ENCODE results near the gene PIGU. TPM values are rescaled to one million over a fixed set of nuclear protein-coding genes. Genes with fewer than 3 reads are reported as not detected.

Gene PIGU
- total and polyA plus RNA-seq, 2 of the 13 experiments (the other 11 are each of a cell fraction or from before 2014, with no cell fraction given): 45.5 to 231 TPM

DNA sequence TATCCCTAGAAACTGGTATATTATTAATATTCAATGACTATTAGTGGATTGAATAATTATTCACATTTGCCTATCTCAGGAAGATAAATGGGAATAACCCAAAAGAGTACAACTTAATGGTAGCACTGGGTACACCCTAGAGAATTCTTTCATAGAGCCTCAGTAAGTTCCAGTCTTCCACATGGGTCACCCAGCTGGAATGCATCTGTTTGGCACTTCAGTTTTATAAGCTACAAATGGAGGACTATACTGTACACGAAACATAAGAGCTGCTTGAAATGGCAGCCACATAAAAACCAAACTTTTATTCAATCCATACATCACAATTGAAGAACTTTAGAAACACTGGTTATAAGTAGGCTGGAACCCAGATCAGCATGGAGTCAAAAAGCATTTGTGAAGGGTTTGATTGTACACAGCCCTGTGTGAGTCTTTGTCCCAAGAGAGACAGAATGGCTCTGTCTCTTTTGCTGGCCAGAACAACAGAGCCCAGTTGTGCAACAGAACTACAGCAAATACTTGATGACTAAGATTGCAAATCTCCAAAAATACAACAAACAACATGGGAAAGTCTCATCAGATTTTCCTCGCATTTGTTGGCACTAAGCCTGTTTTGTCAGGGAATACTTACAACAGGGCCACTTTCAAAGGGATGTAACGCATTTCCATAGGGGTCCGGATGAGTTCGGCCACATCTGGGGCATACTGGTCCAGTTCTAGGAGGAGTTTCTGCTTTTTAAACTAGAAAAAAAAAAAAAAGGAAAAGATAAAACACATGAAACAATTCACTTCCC is 39.5 kb downstream of the PIGU start (continued):
- TF ChIP-seq GATAD1 (CRISPR knock-in tag; IDR thresholded peaks at IDR 0.05): peak; percentile 46; the same call in 1 of the 2 replicates
- TF ChIP-seq ZFX (CRISPR knock-in tag; IDR thresholded peaks at IDR 0.05; ENCODE audit: low read depth): no peak
- no peak for TF ChIP-seq MNT (IDR thresholded peaks at IDR 0.05)
- TF ChIP-seq GFI1 (CRISPR knock-in tag; IDR thresholded peaks at IDR 0.05; ENCODE audit: borderline replicate concordance): no peak
- TF ChIP-seq ZNF784 (CRISPR knock-in tag; IDR thresholded peaks at IDR 0.05; ENCODE audit: borderline replicate concordance): 0 out of 2 replicates have a peak, but pooled peaks have one; percentile 51
- peak; percentile 96 for TF ChIP-seq ZNF644 (CRISPR knock-in tag; IDR thresholded peaks at IDR 0.05; ENCODE audit: low read depth)
- no peak for TF ChIP-seq ZNF660 (CRISPR knock-in tag; IDR thresholded peaks at IDR 0.05; ENCODE audit: borderline replicate concordance, low read depth)
- TF ChIP-seq RBFOX2 (IDR thresholded peaks at IDR 0.05; ENCODE audit: low read depth, low read length): no peak
- TF ChIP-seq RFX3 (CRISPR knock-in tag; IDR thresholded peaks at IDR 0.05): no peak
- no peak for TF ChIP-seq NCOA1 (CRISPR knock-in tag; IDR thresholded peaks at IDR 0.05)
- TF ChIP-seq JUND (CRISPR knock-in tag; IDR thresholded peaks at IDR 0.05): no peak
- TF ChIP-seq REPIN1 (CRISPR knock-in tag; IDR thresholded peaks at IDR 0.05; ENCODE audit: borderline replicate concordance, low read depth): no peak
- no peak for TF ChIP-seq KAT7 (CRISPR knock-in tag; IDR thresholded peaks at IDR 0.05; ENCODE audit: borderline replicate concordance)
- TF ChIP-seq LBX2 (CRISPR knock-in tag; IDR thresholded peaks at IDR 0.05; ENCODE audit: borderline replicate concordance): no peak
- no peak for TF ChIP-seq MEF2D (CRISPR knock-in tag; IDR thresholded peaks at IDR 0.05)
- peak; percentile 69 for TF ChIP-seq THAP11 (CRISPR knock-in tag; IDR thresholded peaks at IDR 0.05)
- no peak for TF ChIP-seq ZNF432 (CRISPR knock-in tag; IDR thresholded peaks at IDR 0.05; ENCODE audit: borderline replicate concordance)
- no peak for TF ChIP-seq YEATS2 (CRISPR knock-in tag; IDR thresholded peaks at IDR 0.05; ENCODE audit: borderline replicate concordance)
- peak; percentile 55; the same call in 1 of the 2 replicates for TF ChIP-seq LCORL (IDR thresholded peaks at IDR 0.05)
- peak; percentile 59; the same call in 1 of the 2 replicates for TF ChIP-seq LCORL (CRISPR knock-in tag; IDR thresholded peaks at IDR 0.05)
- TF ChIP-seq, protein P1, sequence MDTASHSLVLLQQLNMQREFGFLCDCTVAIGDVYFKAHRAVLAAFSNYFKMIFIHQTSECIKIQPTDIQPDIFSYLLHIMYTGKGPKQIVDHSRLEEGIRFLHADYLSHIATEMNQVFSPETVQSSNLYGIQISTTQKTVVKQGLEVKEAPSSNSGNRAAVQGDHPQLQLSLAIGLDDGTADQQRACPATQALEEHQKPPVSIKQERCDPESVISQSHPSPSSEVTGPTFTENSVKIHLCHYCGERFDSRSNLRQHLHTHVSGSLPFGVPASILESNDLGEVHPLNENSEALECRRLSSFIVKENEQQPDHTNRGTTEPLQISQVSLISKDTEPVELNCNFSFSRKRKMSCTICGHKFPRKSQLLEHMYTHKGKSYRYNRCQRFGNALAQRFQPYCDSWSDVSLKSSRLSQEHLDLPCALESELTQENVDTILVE (CRISPR knock-in tag; IDR thresholded peaks at IDR 0.05): peak; percentile 73
- no peak for TF ChIP-seq NPAS2 (CRISPR knock-in tag; IDR thresholded peaks at IDR 0.05; ENCODE audit: borderline replicate concordance)
- TF ChIP-seq ZNF547 (CRISPR knock-in tag; IDR thresholded peaks at IDR 0.05): 0 out of 2 replicates have a peak, but pooled peaks have one; percentile 41
- no peak for TF ChIP-seq ZNF792 (CRISPR knock-in tag; IDR thresholded peaks at IDR 0.05)
- TF ChIP-seq CCAR2 (optimal IDR thresholded peaks at IDR 0.05; ENCODE audit: low read depth, low read length): no peak
- TF ChIP-seq MAFG (CRISPR knock-in tag; IDR thresholded peaks at IDR 0.05): no peak
- no peak for TF ChIP-seq ADNP (CRISPR knock-in tag; IDR thresholded peaks at IDR 0.05)
- TF ChIP-seq, protein P2, sequence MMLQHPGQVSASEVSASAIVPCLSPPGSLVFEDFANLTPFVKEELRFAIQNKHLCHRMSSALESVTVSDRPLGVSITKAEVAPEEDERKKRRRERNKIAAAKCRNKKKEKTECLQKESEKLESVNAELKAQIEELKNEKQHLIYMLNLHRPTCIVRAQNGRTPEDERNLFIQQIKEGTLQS (CRISPR knock-in tag; IDR thresholded peaks at IDR 0.05): 0 out of 2 replicates have a peak, but pooled peaks have one; percentile 17
- TF ChIP-seq IKZF1 (IDR thresholded peaks at IDR 0.05): no peak
